Gastrocnemius medialis (tissue), 4 donors: ENCODE results near the gene ATP6V0A1. TPM values are rescaled to one million over a fixed set of nuclear protein-coding genes. Genes with fewer than 3 reads are reported as not detected.
A peak's percentile ranks its signal among the peaks of the same experiment; 100 is the strongest.

ENCODE experiments used
- ATAC-seq, 2 donors: fragments of 150-250 bp; one replicate each; pipeline ENCODE4 v1.9.1; 2016
- DNase-seq, 2 donors: peaks; one replicate each; pipeline ENCODE4 v3.0.0-alpha.2; 2019
- H3K27ac ChIP-seq, 4 donors: fragments of 200-600 bp; sonication (generic); 1 replicate in 1 of 4; 2 replicates in 3 of 4; pipeline ENCODE4 v1.5.1; 2016 to 2018; ENCODE audit warnings: mild to moderate bottlenecking in 2 of 4, moderate library complexity in 1 of 4
- H3K27me3 ChIP-seq, 3 donors: fragments of 200-600 bp; sonication (generic) in 2 of 3; 1 replicate in 1 of 3; 2 replicates in 2 of 3; pipeline versions ENCODE4 v1.5.1 to v1.6.0; 2016 to 2019; ENCODE audit warnings: mild to moderate bottlenecking in 1 of 3, moderate library complexity in 1 of 3
- H3K36me3 ChIP-seq, 2 donors: fragments of 200-600 bp; sonication (generic) in 1 of 2; one replicate each; pipeline ENCODE4 v1.5.1; 2017 to 2018
- H3K4me1 ChIP-seq, 2 donors: fragments of 200-600 bp; sonication (generic) in 1 of 2; one replicate each; pipeline ENCODE4 v1.5.1; 2016 to 2017; ENCODE audit warnings: mild to moderate bottlenecking in 2 of 2
- H3K4me3 ChIP-seq, 4 donors: fragments of 200-600 bp; sonication (generic) in 3 of 4; 1 replicate in 1 of 4; 2 replicates in 3 of 4; pipeline ENCODE4 v1.5.1; 2016 to 2019; ENCODE audit warnings: mild to moderate bottlenecking in 2 of 4
- H3K9me3 ChIP-seq, 3 donors: fragments of 200-600 bp; sonication (generic) in 2 of 3; 1 replicate in 1 of 3; 2 replicates in 2 of 3; pipeline ENCODE4 v1.5.1; 2016 to 2019
- CTCF ChIP-seq, 5 experiments: fragments of 450-650 bp in 3 of 5; fragments of 200-600 bp in 2 of 5; sonication (generic) in 2 of 5; IDR thresholded peaks in 4 of 5; conservative IDR thresholded peaks in 1 of 5; 1 replicate in 4 of 5; 2 replicates in 1 of 5; pipeline ENCODE4 v1.5.1; 2016 to 2019; ENCODE audit warnings: antibody characterized with exemption in 5 of 5, mild to moderate bottlenecking in 3 of 5, moderate library complexity in 3 of 5
- POLR2A ChIP-seq, 2 donors: fragments of 450-650 bp; IDR thresholded peaks; one replicate each; pipeline ENCODE4 v1.6.1; 2017; ENCODE audit warnings: antibody characterized with exemption in 2 of 2, mild to moderate bottlenecking in 2 of 2, moderate library complexity in 2 of 2
- in situ Hi-C, 4 donors: fragments of 200-750 bp; cut with MboI; loops; one replicate each; pipeline versions ENCODE4 v1.15.0 to v1.8.0; 2017; ENCODE audit warnings: low sequenced_read_pairs in 4 of 4
- intact Hi-C: fragments of 100-400 bp; cut with DNase I; formaldehyde crosslinking; loops from one replicate; pipeline ENCODE4 v1.15.1; 2023; ENCODE audit warnings: low total_unique reads
- total RNA-seq, 4 donors: library from RNA; depleted of rRNA; stranded (reverse); fragments of >200 nt; gene quantifications; one replicate each; pipeline versions ENCODE4 v1.1.0 to v1.2.3, GENCODE V29; 2016

ATP6V0A1 gene
- total RNA-seq, 4 donors from 2014 or later = 65.3 to 138 (median 95.3) TPM

- intact Hi-C loops (loop anchor here (1.0 to 5.0 kb wide), 2 partner anchors 106 to 206 kb away; partner anchors contain the start of gene CAVIN1), in situ Hi-C loops (loop anchor here in 3 of 4 donors (5.0 to 10.0 kb wide), 2 partner anchors 113 to 206 kb away; no protein-coding TSS in a partner anchor)
- Histone ChIP-seq H3K4me3 (no peak overlapping the region), H3K4me1 (peaks cover 29 to 31% of the 10 kb centered on the region in 2 donors), H3K27me3 (no peaks in the 10 kb centered on the region), H3K9me3 (no peaks in the 10 kb centered on the region), H3K27ac (peak overlapping the region; percentile 77 to 89 (median 86)), H3K36me3 (no peaks in the 10 kb centered on the region)
- no peak for ATAC-seq
- no peak for TF ChIP-seq POLR2A (IDR thresholded peaks at IDR 0.05)
- no peak for TF ChIP-seq CTCF (IDR thresholded peaks at IDR 0.05 in 4 of 5, conservative IDR thresholded peaks at IDR 0.05 in 1 of 5)
- no peak for DNase-seq
Measured at GRCh38 chr17:42527932-42528331, 69.3 kb downstream of the ATP6V0A1 start.

- H3K27me3 ChIP-seq = no peaks in the 10 kb centered on the region
- in situ Hi-C loops = loop anchor here in 3 of 4 donors (5.0 to 10.0 kb wide), 2 partner anchors 114 to 207 kb away; no protein-coding TSS in a partner anchor
- H3K9me3 ChIP-seq = no peaks in the 10 kb centered on the region
- TF ChIP-seq CTCF (IDR thresholded peaks at IDR 0.05 in 4 of 5, conservative IDR thresholded peaks at IDR 0.05 in 1 of 5) = no peak
- TF ChIP-seq POLR2A (IDR thresholded peaks at IDR 0.05) = no peak
- H3K36me3 ChIP-seq = no peaks in the 10 kb centered on the region
- H3K4me1 ChIP-seq = peaks cover 29% of the 10 kb centered on the region in 2 donors
- intact Hi-C loops = loop anchor here (5.0 kb wide), 1 partner anchor 107 kb away; the partner anchor contains the start of gene CAVIN1
- H3K4me3 ChIP-seq = no peak overlapping the region
- ATAC-seq (no peak), DNase-seq (no peak)
- no peak overlapping the region for H3K27ac ChIP-seq
Measured at GRCh38 chr17:42529061-42529460, 70.4 kb downstream of the ATP6V0A1 start.

- Histone ChIP-seq H3K36me3 (no peaks in the 10 kb centered on the region), H3K9me3 (no peaks in the 10 kb centered on the region), H3K4me1 (peaks cover 22 to 27% of the 10 kb centered on the region in 2 donors), H3K27ac (peak overlapping the region in 2 of 4 donors; percentile 86 to 94), H3K4me3 (no peak overlapping the region), H3K27me3 (no peaks in the 10 kb centered on the region)
- in situ Hi-C loops = no loop called here
- ATAC-seq = no peak
- TF ChIP-seq POLR2A (IDR thresholded peaks at IDR 0.05) (no peak), CTCF (IDR thresholded peaks at IDR 0.05 in 4 of 5, conservative IDR thresholded peaks at IDR 0.05 in 1 of 5) (no peak)
- DNase-seq = no peak
- intact Hi-C loops = no loop called here
Measured at GRCh38 chr17:42530952-42531454, 72.3 kb downstream of the ATP6V0A1 start.

- DNase-seq = peak in 1 of 2 donors; percentile 72
- intact Hi-C loops = no loop called here
- H3K4me1 ChIP-seq = peaks cover 15 to 21% of the 10 kb centered on the region in 2 donors
Measured at GRCh38 chr17:42531455-42532354, 73.0 kb downstream of the ATP6V0A1 start.

More at GRCh38 chr17:42531455-42532354, 73.0 kb downstream of the ATP6V0A1 start:
- H3K27ac ChIP-seq = peak overlapping the region; percentile 81 to 94 (median 87)
- H3K4me3 ChIP-seq = peak overlapping the region; percentile 53 to 77 (median 62)
- TF ChIP-seq CTCF (IDR thresholded peaks at IDR 0.05 in 4 of 5, conservative IDR thresholded peaks at IDR 0.05 in 1 of 5) = peak; percentile 52 to 73 (median 67)
- peak; percentile 49 to 54 for TF ChIP-seq POLR2A (IDR thresholded peaks at IDR 0.05)
- no peaks in the 10 kb centered on the region for H3K9me3 ChIP-seq
- in situ Hi-C loops = no loop called here
- H3K36me3 ChIP-seq = no peaks in the 10 kb centered on the region
- ATAC-seq = peak; percentile 23 to 30
- no peaks in the 10 kb centered on the region for H3K27me3 ChIP-seq
